Measurements from ENCODE around the gene SEC61B.

DNA sequence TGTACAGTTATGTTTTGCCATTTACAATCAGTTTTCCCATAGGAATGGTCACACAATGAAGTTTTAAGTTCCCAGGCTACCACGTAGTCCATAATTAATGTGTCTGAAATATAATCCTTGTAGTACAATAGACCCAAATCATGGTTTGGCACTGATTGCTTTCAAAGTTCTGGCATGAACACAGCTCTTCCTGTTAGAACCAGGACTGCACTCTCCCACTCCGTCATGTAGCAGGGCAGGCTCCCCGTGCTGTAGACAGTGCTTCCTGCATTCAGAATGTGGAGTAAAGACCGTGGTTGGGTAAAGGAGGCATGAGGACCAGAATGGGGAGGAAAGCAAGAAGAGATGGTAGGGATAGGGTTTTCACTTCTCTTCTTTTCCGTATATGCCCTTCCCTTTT, 4.0 kb downstream of the SEC61B start:
- TF ChIP-seq, protein P1, sequence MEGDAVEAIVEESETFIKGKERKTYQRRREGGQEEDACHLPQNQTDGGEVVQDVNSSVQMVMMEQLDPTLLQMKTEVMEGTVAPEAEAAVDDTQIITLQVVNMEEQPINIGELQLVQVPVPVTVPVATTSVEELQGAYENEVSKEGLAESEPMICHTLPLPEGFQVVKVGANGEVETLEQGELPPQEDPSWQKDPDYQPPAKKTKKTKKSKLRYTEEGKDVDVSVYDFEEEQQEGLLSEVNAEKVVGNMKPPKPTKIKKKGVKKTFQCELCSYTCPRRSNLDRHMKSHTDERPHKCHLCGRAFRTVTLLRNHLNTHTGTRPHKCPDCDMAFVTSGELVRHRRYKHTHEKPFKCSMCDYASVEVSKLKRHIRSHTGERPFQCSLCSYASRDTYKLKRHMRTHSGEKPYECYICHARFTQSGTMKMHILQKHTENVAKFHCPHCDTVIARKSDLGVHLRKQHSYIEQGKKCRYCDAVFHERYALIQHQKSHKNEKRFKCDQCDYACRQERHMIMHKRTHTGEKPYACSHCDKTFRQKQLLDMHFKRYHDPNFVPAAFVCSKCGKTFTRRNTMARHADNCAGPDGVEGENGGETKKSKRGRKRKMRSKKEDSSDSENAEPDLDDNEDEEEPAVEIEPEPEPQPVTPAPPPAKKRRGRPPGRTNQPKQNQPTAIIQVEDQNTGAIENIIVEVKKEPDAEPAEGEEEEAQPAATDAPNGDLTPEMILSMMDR (tag by site-specific recombination; IDR thresholded peaks at IDR 0.05) = no peak
- no peak for TF ChIP-seq ZBTB21 (tag by site-specific recombination; IDR thresholded peaks at IDR 0.05)
